SIG-M5 treated with dmso at 0.1 percent for 504 hours (cell line): ENCODE data around the gene TMEM114.

Experiments used
- DNase-seq: peaks from one replicate; lab custom pipeline; 2025; ENCODE audit not compliant: unreplicated experiment; lab: John Stamatoyannopoulos, UW

TMEM114 gene

DNA sequence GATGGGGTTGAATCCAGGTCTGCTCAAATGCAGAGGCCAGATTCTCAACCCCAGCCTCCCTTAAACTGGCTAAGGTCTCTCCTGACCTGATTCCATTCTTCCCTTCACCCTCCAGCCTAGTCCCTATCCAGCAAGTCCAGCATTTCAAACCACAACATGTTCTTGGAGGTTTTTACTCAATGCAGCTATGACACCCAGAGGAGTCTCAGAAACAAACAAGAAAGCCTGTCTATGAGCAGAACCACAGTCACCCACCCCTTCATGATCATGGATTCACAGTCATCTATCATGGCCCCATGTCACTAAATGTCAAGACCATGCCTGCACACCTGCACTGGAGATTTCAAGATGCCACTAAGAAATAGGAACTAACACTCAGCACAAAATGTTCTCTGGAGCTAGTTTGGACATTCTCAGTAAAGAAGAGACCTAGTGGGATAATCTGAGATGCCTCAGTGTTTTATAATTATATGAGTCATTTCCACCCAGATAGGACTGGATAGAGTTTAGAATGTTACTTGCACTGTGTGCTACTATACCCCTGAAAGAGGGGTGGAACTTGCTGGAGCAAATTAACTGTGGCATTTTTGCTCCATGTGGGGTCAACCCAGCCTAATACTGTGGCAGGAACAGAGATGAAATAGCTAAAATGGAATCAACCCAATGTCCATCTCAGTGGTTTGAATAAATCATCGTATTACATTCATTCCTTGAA, 21.7 kb upstream of the TMEM114 start:
- no peak for DNase-seq

DNA sequence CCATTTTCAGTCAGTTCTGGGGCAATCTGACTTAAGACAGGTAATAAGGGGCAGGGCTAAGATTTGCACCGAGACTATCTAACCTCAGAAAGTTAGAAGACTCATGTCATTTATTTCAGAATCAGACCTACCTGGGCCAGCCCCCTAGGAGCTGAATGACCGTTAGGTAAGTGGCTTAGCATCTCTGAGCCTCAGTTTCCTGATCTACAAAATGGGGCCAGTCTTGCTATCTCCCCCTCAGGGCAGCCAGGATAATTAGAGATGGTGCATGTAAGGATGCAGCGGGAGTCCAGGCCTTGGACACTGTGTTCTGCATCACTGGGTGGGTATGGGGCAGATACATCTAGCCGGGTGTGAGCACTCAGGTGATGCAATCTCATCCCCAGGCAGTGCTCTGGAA, 20.8 kb upstream of the TMEM114 start:
- DNase-seq: no peak

DNA sequence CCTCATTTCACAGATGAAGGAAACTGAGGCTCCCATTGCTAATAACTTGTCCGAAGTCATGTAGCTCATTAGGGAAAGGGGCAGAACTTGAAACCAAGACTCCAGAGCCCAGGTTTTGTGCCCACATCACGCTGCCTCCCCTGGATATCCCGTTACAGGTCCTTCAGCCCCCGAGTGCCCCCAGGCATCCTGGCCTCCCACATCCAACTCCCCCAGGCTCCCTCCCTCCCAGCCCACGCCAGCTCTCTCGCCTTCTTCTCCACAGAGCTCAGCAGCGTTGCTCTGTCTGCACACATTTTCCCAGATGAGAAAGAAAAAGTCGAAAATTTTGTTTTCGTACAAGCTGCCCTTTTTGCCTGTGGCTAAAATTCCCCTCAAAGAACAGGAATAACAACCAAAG, 16.9 kb upstream of the TMEM114 start:
- no peak for DNase-seq

DNA sequence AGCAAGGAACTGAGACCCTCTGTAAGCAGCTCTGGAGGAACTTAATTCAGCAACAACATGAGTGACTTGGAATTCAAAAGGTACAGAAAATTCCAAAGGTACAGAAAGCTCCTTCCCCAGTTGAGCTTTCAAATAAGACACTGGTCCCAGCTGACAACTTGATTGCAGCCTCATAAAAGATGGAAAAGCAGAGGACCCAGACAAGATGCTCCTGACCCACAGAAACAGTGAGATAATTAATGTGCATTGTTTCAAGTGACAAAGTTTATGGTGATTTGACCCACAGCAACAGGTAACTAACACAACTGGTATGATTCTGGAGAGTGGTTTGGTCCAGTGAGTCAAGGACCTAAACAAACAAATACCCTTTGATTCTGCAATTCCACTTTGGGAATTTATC, 15.2 kb upstream of the TMEM114 start:
- DNase-seq: no peak

DNA sequence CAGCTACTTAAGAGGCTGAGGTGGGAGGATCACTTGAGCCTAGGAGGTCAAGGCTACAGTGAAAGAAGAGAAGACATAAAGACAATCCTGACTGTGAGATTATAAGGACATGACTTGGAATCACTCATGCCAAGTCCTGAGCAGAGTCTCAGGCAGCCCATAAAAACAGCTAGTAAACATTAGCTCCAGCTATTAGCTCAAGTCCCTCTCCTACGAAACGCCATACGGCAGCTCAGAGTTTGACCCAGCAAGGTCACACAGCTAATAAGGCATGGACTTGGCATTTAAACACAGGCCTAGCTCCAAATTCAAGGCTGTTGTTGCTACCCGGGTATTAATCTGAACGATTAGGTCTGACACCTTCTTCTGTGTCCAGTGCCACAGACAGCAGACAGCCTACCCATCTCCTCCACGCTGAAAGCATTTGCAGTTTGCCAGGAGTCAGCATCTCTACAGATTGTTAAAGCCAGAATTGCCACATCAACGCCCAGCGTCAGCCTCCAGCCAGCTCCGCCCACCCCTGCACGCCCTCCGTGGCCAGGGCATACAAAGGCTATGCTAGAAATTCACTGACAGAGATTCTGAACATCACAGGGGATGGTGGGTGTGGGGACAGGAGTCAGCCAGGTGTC, 9.9 kb upstream of the TMEM114 start:
- no peak for DNase-seq

DNA sequence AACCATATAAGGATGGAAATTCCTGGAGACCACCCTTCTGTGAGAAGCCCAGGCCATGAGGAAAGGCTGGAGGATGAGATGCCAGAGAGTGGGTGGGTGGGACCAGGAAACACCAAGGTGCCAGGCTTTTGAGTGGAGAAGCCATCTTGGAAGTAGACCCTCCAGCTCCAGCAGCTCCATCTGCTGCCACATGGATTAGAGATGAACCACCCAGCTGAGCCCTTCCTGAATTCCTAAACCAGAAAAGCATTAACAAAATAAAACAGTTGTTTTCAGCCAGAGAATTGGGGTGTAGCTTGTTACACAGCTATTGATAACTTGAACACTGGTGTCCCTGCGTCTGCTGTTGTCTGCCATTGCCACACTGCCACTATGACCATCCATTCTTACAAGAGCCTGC, 6.3 kb upstream of the TMEM114 start:
- DNase-seq: no peak

DNA sequence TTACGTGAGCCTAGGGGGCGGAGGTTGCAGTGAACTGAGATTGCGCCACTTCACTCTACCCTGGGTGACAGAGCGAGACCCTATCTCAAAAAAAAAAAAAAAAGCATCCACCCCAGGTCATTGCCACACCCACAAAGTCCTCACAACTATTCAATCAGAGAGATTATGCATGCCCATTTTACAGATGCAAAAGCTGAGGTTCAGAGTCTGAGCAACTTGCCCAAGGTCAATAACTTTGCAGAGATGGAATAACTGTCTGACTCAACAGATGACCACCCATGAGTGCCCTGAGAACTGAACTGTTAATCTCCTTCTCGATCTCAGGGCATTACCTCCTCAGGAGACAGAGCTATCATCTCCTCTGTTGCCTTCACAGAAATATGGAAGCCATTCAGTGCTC, 5.5 kb upstream of the TMEM114 start:
- DNase-seq: no peak

DNA sequence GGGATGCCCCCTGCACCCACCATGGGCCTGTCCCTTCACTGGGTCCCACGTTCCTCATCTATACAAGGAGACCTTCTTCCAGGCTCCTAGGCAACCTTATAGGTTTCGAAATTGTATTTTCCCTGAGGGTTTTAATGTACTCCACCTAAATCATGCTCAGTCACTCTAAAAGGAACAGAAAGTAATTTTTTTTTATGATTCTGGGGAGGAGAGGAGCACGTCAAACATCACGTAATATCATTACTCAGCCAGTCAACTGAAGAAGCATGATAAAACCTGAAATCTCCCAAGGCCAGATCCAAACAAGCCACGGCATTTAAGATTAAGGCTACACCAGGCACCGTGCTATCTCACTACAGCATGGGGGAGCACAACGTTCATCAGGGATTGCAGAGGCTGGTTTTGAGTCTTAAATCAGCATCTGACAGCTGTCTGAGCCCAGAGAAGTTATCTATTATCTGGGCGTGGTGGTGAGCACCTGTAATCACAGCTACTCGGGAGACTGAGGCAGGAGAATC, 3.9 kb upstream of the TMEM114 start:
- DNase-seq: peak; percentile 7

DNA sequence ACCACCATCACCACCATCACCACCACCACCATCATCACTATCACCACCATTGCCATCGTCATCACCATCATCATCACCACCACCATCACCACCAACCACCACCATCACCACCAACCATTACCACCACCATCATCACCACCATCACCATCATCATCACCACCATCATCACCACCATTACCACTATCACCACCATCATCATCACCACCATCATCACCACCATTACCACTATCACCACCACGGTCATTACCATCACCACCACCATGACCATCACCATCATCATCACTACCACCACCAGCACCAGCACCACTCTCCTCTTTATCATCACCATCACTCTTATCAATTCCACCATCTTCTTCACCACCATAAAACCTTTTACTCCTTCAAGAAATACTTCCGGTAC, 1.1 kb upstream of the TMEM114 start:
- no peak for DNase-seq

DNA sequence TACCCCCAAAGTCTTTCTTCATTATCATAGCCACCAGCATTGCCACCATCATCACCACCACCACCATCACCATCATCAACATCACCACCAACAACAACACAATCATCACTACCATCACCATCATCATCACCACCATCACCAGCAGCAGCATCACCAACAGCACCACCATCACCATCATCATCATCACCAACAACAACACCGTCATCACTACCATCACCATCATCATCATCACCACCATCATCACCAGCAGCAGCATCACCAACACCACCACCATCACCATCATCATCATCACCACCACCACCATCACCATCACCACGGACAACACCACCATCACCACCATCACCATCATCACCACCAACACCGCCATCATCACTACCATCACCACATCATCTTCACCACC, 500 bp upstream of the TMEM114 start:
- no peak for DNase-seq

DNA sequence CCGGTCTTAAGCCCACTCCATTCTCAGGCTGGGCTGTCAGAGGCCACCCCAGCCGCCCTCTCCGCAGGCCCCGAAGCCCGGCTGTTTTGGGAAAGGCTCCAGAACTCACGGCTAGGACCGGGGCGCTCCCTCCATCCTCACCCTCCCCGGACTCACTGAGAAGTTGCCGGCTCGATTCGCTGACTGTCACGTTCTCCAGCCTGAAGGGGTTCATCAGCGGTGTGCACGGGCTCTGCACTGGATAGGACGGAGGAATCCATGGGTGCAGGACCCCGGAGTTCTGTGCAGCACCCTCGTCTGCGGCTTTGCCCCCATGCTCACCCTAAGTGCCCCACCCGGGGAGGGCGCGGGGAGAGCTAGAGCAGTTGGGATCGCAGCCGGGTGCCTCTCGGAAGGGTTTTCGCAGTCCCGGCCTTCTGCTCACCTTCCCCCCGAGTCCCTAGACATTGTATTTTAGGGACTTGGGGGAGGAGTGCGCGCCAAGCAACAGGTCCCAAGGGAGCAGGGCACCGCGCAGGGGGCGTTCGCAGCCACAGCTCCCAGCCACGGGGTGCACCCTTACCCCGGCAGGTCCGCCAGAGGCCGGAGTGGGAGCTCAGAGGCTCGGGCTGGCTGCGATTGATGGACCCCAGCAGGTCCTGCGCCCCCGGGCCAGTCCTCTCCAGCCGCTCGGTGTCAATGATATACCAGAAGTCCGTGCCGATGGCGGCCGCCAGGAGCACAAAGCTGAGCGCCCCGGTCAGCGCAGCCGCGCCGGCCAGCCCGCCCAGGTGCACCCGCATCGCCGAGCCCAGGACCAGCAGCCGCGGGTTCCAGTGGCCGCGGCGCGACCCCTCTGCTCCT, 1.0 kb downstream of the TMEM114 start:
- DNase-seq: no peak

DNA sequence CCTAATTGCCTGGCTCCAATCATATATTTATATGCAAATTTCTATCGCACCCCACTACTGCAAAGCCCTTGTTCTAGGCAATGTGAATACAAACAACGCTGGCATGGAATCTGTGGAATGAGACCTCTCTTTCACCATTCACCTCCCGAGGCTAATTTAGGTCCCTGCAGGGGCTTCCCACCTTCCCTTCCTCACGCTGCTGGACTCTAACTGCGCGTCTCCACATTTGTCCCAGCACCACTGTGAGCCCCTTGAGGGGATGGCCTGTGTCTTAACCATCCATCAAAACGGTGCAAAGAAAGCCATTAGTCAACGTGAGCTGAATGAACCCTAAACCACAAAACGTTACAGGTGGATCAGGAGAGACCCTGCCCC, 1.6 kb downstream of the TMEM114 start:
- DNase-seq: no peak

DNA sequence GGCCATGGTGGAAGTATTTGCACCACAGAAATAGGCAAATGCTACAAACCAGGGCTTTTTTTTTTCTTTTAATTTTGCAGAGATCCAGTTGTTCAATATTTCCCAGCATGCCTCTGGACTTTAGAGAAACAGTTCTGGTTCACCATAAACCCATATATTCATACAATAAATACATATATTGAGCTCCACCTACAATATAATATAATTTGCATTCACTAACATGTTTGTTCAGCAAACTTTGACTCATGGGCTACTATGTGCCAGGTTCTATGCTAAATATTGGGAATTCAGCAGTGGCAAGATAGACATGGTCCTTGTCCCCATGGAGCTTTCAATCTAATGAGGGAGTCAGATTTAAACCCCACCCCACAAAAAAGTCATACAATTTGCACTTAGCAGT, 3.2 kb downstream of the TMEM114 start:
- DNase-seq: no peak

DNA sequence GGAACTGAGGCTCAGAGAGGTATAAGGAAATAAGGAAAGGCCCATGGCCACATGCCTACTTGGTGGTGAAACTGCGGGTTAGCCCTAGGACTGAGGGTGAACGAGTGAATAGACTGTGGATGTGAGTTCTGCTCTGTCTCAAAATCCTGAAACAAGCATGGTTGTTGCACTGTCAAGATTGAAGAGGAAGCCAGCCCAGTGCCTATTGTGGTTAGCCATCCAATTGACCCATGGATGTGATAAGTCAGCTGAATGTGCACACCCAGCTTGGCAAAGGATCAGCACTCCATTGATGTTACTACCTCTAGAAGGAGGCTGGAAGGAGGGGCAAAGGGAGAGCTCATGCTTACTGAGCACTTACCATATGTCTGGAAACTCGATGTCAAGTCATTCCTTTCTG, 4.5 kb downstream of the TMEM114 start:
- no peak for DNase-seq

DNA sequence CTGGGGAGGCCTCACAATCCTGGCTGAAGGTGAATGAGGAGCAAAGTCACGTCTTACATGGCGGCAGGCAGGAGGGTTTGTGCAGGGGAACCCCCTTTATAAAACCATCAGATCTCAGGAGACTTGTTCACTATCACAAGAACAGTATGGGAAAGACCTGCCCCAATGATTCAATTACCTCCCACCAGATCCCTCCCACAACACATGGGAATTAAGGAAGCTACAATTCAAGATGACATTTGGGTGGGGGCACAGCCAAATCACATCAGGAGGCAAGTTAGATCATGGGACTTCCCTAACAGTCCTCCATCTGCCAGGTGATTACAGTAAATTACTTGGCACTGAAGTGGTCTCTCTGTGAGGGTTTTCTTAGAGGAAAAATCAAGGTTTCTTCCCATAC, 5.3 kb downstream of the TMEM114 start:
- no peak for DNase-seq

DNA sequence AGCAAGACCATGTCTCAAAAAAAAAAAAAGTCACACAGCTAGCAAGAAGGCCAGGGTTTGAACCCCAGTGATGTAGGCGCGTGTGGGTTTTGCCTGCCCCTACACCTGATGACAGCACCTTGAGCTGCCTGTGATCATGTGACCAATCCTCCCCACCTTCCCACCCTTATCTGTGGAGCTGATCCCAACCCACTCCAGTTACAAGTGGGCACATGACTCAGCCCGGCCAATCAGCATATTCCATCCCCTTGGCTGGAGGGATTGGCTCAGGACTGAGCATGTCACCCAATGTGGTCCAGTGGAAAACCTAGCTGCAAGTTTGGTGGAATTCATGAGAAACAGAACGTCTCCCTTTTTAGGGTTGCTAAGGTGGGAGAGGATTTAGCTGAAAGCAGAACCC, 6.6 kb downstream of the TMEM114 start:
- no peak for DNase-seq

DNA sequence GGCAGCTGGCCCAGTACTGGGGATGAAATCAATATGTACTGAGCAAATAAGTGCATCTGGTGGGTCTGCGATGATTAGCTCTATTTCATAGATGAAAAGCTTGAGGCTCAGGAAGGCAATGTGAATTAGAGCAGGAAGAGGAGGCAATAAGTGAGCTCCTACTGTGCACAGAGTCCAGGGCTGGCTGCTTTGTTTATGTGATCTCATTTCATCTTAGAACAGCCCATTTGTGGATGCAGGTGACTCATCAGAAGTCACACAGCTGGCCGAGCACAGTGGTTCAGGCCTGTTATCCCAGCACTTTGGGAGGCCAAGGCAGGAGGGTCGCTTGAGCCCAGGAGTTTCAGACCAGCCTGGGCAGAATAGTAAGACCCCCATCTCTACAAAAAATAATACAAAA, 7.1 kb downstream of the TMEM114 start:
- no peak for DNase-seq

DNA sequence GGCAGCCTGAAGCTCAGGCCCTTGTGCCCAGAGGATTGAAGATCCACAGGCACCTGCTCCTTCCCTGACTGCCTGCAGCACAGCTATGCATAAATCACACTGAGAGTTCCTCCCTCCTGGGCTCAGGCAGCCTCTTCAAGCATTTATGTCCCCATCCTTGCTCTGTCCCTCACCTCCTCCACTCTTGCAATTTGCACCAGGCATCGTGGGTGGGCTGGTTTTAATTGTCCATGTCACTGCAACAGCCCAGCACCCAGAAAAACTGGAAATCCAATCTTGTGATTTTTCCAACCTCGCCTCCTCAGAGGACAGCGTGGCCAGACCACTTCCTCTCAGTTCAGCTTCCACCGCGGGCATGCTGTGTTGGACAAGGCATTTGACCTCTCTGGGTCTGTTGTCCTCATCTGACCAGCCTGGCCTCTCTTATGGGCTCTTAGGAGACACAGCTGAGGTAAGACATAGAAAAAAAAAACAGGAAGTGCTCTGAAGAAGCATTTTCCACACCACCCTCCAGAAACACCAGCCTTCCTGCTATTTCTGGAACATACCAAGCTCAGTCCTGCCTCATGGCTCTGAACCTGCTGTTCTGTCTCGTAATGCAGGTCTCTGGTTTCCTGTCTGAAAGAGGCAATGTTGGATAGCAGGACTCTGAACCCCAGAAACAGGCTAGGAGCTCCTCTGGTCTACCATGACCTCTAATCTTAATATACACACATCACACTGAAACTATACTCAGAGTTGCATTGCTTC, 8.3 kb downstream of the TMEM114 start:
- peak; percentile 69 for DNase-seq

DNA sequence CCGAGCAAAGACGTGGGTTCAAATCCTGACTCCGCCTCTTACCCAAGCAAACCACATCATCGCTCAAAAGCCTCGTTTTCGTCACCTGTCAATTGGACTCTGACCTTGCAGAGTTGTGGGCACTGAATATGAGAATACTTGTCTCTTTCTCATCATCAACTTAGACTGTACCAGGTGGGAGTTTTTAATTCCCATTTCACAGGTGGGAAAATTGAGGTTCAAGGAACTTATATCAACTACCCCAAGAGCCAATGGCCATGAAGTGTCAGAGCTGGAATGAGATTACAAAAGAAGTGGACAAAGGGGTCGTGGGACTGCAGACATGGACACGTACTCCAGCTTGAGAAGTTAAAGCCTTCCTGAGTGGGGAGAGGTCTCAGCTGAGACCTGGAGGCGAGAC, 10.8 kb downstream of the TMEM114 start:
- no peak for DNase-seq

DNA sequence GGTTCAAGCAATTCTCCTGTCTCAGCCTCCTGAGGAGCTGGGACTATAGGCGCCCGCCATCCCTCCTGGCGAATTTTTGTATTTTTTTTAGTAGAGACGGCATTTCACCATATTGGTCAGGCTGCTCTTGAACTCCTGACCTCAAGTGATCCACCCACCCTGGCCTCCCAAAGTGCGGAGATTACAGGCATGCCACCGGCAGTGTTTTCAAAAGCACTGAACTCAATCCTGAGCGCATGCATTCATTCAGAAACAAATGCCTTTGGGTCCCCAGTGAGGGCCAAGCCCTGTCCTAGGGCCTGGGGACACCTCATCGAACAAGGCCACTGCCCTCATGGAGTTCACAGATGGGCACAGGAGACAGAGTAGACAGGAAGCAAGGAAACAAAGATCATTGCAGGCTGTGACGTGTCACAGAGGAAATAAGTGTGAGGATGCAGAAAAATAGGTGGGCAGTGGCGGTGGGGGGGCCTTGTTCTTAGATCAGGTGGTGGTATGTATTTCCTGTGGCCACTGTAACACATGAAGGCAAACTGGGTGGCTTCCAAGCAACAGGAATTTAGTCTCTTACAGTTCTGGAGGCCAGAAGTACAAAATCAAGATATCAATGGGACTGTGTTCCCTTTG, 12.5 kb downstream of the TMEM114 start:
- DNase-seq: no peak
